Measurements from ENCODE around the gene MMP24OS. TPM values are rescaled to one million over a fixed set of nuclear protein-coding genes. Genes with fewer than 3 reads are reported as not detected.
A peak's percentile ranks its signal among the peaks of the same experiment; 100 is the strongest.

MMP24OS gene
- total RNA-seq, 4 donors from 2014 or later, result 12.8 to 21.5 (median 18.7) TPM

DNA sequence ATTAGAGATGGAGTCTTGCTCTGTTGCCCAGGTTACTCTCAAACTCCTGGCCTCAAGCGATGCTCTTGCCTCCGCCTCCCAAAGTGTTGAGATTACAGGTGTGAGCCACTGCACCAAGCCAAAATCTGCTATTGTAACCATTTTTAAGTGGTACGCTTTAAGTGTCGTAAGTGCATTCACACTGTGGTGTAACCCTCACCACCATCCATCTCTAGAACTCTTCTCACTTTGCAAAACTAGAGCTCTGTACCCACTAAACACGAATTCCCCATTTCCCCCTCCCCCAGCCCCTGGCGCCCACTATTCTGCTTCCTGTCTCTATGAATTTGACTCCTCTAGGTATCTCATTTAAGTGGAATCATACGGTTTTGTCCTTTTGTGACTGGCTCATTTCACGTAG is 17.1 kb upstream of the MMP24OS start:
- Histone ChIP-seq H3K27ac (no peak overlapping the region), H3K4me1 (peaks cover 5 to 67% (median 13%) of the 10 kb centered on the region in 3 donors), H3K27me3 (peaks cover 0 to 29% (median 0%) of the 10 kb centered on the region in 4 donors), H3K36me3 (no peaks in the 10 kb centered on the region), H3K9me3 (no peaks in the 10 kb centered on the region), H3K4me3 (no peak overlapping the region)
- DNase-seq, result no peak
- intact Hi-C loops (cut with DNase I), result no loop called here
- 78 to 79% methylated on average over 8 of the region's 8 CpGs for WGBS, 2 donors
- TF ChIP-seq POLR2A (IDR thresholded peaks at IDR 0.05), result no peak
- TF ChIP-seq, protein P1, sequence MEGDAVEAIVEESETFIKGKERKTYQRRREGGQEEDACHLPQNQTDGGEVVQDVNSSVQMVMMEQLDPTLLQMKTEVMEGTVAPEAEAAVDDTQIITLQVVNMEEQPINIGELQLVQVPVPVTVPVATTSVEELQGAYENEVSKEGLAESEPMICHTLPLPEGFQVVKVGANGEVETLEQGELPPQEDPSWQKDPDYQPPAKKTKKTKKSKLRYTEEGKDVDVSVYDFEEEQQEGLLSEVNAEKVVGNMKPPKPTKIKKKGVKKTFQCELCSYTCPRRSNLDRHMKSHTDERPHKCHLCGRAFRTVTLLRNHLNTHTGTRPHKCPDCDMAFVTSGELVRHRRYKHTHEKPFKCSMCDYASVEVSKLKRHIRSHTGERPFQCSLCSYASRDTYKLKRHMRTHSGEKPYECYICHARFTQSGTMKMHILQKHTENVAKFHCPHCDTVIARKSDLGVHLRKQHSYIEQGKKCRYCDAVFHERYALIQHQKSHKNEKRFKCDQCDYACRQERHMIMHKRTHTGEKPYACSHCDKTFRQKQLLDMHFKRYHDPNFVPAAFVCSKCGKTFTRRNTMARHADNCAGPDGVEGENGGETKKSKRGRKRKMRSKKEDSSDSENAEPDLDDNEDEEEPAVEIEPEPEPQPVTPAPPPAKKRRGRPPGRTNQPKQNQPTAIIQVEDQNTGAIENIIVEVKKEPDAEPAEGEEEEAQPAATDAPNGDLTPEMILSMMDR (IDR thresholded peaks at IDR 0.05), result no peak

DNA sequence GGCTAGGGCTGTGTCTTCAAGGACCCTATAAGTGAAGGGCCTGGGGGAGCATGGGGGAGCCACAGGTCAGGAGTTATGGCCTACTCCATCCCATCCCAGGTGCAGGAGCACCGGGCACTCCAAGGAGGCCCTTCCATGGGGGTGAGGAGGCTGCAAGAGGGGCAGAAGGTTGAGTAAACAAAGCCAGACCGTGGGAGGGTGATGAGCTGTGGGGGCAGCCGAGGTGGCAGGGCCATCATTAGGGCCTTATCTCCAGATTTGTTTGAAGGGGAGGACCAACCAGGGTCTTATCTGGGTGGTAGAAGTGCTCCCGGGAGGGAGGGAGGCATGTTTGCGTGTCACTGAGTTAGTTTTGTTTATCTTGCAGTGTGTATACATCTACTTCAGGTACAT is 16.4 kb upstream of the MMP24OS start:
- intact Hi-C loops (cut with DNase I), result no loop called here
- no peak overlapping the region for H3K4me3 ChIP-seq
- H3K9me3 ChIP-seq, result no peaks in the 10 kb centered on the region
- H3K4me1 ChIP-seq, result peaks cover 5 to 70% (median 13%) of the 10 kb centered on the region in 3 donors
- H3K36me3 ChIP-seq, result no peaks in the 10 kb centered on the region
- 63 to 67% methylated on average over 5 of the region's 5 CpGs for WGBS, 2 donors
- H3K27me3 ChIP-seq, result peaks cover 0 to 29% (median 0%) of the 10 kb centered on the region in 4 donors
- DNase-seq, result no peak
- TF ChIP-seq, protein P1 (IDR thresholded peaks at IDR 0.05), result no peak
- no peak for TF ChIP-seq POLR2A (IDR thresholded peaks at IDR 0.05)
- no peak overlapping the region for H3K27ac ChIP-seq

DNA sequence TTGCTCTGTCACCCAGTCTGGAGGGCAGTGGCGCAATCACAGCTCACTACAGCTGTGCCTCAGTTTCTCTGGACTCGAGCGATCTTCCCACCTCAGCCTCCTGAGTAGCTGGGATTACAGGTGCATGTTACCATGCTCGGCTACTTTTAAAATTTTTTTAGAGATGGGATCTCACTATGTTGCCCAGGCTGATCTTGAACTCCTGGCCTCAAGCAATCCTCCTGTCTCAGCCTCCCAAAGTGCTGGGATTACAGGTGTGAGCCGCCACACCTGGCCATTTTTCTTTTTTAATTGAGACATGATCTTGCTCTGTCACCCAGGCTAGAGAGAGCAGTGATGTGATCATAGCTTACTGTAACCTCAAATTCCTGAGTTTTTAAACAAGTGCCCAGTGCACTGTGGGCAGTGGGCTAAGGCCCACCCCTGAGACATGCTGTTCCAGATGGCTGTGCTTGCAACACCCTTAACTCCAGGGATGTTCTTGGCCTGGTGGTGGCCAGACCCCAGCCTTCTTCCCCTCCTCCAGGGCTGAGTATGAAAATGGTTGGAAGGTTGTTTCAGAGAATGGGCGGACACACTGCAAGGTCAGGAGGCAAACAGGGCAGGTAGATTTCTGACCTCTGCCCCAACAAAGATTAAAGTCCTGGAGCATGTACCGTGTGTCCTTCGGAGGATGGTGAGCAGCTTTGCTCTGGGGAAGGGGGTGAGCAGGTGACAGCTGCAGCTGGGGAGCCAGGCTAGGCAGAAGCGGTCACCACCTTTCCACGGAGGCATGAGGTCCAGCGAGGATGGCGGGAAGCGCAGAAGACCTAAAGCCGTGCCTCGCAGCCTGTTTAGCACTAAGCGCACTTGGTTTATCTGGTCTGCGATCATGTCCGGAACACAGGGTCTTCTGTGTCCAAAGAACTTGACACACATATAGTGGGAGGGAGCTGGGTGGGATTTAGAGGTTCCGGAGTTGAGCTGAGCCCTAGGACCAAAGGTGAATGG is 15.7 kb upstream of the MMP24OS start:
- WGBS, 2 donors, result 91 to 97% methylated on average over 9 to 19 of the region's 19 CpGs
- intact Hi-C loops (cut with DNase I), result no loop called here
- Histone ChIP-seq H3K9me3 (no peaks in the 10 kb centered on the region), H3K4me3 (no peak overlapping the region), H3K27ac (no peak overlapping the region), H3K4me1 (peaks cover 5 to 69% (median 13%) of the 10 kb centered on the region in 3 donors), H3K36me3 (peaks cover 0 to 3% (median 0%) of the 10 kb centered on the region in 3 donors), H3K27me3 (peaks cover 0 to 29% (median 0%) of the 10 kb centered on the region in 4 donors)
- no peak for TF ChIP-seq POLR2A (IDR thresholded peaks at IDR 0.05)
- TF ChIP-seq, protein P1 (IDR thresholded peaks at IDR 0.05), result no peak
- DNase-seq, result no peak

DNA sequence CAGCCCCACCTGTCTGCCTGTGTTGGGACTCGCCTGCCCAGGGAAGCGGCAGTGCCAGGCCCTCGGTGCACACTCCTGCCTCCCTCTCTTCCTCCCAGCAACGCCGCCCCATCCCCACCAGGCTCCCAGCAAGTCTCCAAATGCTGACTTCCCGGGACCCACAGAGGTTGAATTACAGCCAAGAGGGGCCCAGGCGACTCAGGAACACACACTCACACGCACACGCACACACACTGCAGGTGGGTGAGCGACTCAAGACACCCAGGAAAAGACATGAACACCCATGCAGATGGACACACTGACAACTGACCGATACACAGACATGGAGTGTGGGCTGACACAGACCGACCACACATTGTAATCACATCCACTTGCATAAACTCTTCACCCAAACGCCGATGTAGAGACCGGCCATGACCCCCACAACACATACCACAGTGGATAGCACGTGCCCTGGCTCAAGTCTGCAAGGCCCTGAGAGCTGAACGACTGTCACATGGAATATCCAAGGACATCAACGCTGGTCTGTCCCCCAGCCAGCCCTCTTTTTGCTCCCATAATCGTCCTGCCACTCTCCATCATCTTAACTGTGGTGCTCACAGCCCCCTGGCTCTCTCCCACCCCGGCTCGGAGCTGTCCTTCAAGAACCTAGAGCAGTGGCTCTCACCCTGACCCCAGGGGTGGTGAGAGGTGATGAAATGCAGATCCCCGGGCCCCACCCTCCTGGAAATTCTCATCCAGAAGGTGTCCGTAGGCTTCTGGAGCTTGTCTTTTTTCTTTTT is 14.8 kb upstream of the MMP24OS start:
- Histone ChIP-seq H3K36me3 (peaks cover 0 to 12% (median 0%) of the 10 kb centered on the region in 3 donors), H3K4me3 (peak overlapping the region; percentile 36 to 61 (median 52)), H3K9me3 (no peaks in the 10 kb centered on the region), H3K27me3 (peaks cover 0 to 29% (median 0%) of the 10 kb centered on the region in 4 donors), H3K27ac (peak overlapping the region; percentile 43 to 93 (median 87)), H3K4me1 (peaks cover 5 to 65% (median 13%) of the 10 kb centered on the region in 3 donors)
- TF ChIP-seq POLR2A (IDR thresholded peaks at IDR 0.05), result no peak
- TF ChIP-seq, protein P1 (IDR thresholded peaks at IDR 0.05), result peak in 1 of 6 experiments; percentile 21
- no peak for DNase-seq
- intact Hi-C loops (cut with DNase I), result no loop called here
- 62% methylated on average over 10 to 18 of the region's 23 CpGs for WGBS, 2 donors
